Panc1 (cell line): Measurements from ENCODE around the gene MTA2. TPM values are rescaled to one million over a fixed set of nuclear protein-coding genes. Genes with fewer than 3 reads are reported as not detected.
"Not testable (repeated sequence)": the region's sequence is repeated elsewhere in the genome, so short reads cannot be mapped to it uniquely, and the experiment has no call there.

Experiments used
- ATAC-seq: fragments of 200-7000 bp; cut with Tn5 transposase; 2 replicates; pipeline ENCODE4 v1.9.1; 2020; ENCODE audit warnings: mild to moderate bottlenecking, moderate library complexity
- BruUV-seq: library from RNA; stranded (reverse); fragments of 400-500 nt; replicated peaks from 2 replicates; lab custom pipeline; 2021; lab: Mats Ljungman, UMichigan
- CTCF ChIA-PET: fragments of 300-600 bp; sonication (Branson Sonifier 250); formaldehyde crosslinking; loops from one replicate; lab custom pipeline; 2022; ENCODE audit warnings: antibody characterized with exemption; lab: Charles Lee
- POLR2A ChIA-PET: fragments of 300-600 bp; sonication (Branson Sonifier 250); formaldehyde crosslinking; loops from one replicate; lab custom pipeline; 2022; ENCODE audit warnings: antibody characterized with exemption; lab: Charles Lee
- DNase-seq: peaks from one replicate; pipeline ENCODE4 v3.0.0-alpha.2; 2010; ENCODE audit warnings: low read depth, low spot score
- H3K27ac ChIP-seq: 2 replicates; pipeline ENCODE4 v1.5.1; 2011; ENCODE audit warnings: mild to moderate bottlenecking, low read length, inconsistent platforms
- H3K27me3 ChIP-seq: fragments of 200-500 bp; sonication (Bioruptor generic); 2 replicates; pipeline ENCODE4 v1.6.0; 2014; ENCODE audit warnings: low read length, inconsistent platforms; ENCODE audit not compliant: control insufficient read depth, insufficient read depth
- H3K36me3 ChIP-seq: fragments of 200-500 bp; sonication (Bioruptor generic); 2 replicates; pipeline ENCODE4 v1.5.1; 2014; ENCODE audit warnings: inconsistent platforms, mild to moderate bottlenecking, low read length, moderate library complexity; ENCODE audit not compliant: control insufficient read depth, insufficient read depth
- H3K4me1 ChIP-seq: 2 replicates; pipeline ENCODE4 v1.5.1; 2011; ENCODE audit warnings: inconsistent platforms, mild to moderate bottlenecking, low read length, moderate library complexity; ENCODE audit not compliant: control insufficient read depth, insufficient read depth
- H3K4me3 ChIP-seq, 2 experiments: 2 replicates each; pipeline ENCODE4 v1.5.1; 2011 to 2012; ENCODE audit warnings: low read depth in 2 of 2, low read length in 2 of 2, mild to moderate bottlenecking in 2 of 2, inconsistent platforms in 1 of 2, moderate library complexity in 1 of 2
- H3K9me3 ChIP-seq: fragments of 200-500 bp; sonication (Bioruptor generic); 2 replicates; pipeline ENCODE4 v1.5.1; 2014; ENCODE audit warnings: low read depth, mild to moderate bottlenecking, inconsistent platforms, low read length, moderate library complexity; ENCODE audit not compliant: control insufficient read depth, insufficient read depth
- POLR2AphosphoS5 ChIP-seq: IDR thresholded peaks from 2 replicates; pipeline ENCODE4 v1.6.1; 2012; ENCODE audit warnings: mild to moderate bottlenecking, low read depth, low read length, moderate library complexity
- SIN3A ChIP-seq: IDR thresholded peaks from 2 replicates; pipeline ENCODE4 v1.6.1; 2012; ENCODE audit warnings: low read depth, mild to moderate bottlenecking, low read length, moderate library complexity, borderline replicate concordance; ENCODE audit not compliant: insufficient read depth
- TCF7L2 ChIP-seq: IDR thresholded peaks from 2 replicates; pipeline ENCODE4 v1.6.1; 2011; ENCODE audit warnings: mild to moderate bottlenecking, low read depth, low read length, inconsistent platforms
- in situ Hi-C: cut with HindIII; loops from 2 replicates; pipeline ENCODE4 v1.10.0; 2016; ENCODE audit warnings: low sequenced_read_pairs, low pct_unique_long_range_greater_than_20kb
- intact Hi-C: fragments of 100-400 bp; cut with micrococcal nuclease; formaldehyde crosslinking; loops from one replicate; pipeline ENCODE4 v1.10.0; 2022; ENCODE audit not compliant: unreplicated experiment
- total RNA-seq: library from RNA; stranded (reverse); gene quantifications from one replicate; pipeline ENCODE4 v1.2.1, GENCODE V29; 2021; ENCODE audit not compliant: unreplicated experiment
- TF ChIP-seq, protein P1 (sequence below), 2 experiments: IDR thresholded peaks; 2 replicates each; pipeline ENCODE4 v1.6.1; 2011 to 2012; ENCODE audit warnings: low read depth in 2 of 2, control low read depth in 1 of 2, low read length in 1 of 2, mild to moderate bottlenecking in 1 of 2, moderate library complexity in 1 of 2; ENCODE audit not compliant: insufficient read depth in 1 of 2
- TF ChIP-seq, protein P2 (sequence below): fragments of 450-650 bp; IDR thresholded peaks from 2 replicates; pipeline ENCODE4 v1.5.1; 2017; ENCODE audit warnings: mild to moderate bottlenecking

The MTA2 gene
- total RNA-seq, 1 experiment from 2014 or later: 163 TPM

DNA sequence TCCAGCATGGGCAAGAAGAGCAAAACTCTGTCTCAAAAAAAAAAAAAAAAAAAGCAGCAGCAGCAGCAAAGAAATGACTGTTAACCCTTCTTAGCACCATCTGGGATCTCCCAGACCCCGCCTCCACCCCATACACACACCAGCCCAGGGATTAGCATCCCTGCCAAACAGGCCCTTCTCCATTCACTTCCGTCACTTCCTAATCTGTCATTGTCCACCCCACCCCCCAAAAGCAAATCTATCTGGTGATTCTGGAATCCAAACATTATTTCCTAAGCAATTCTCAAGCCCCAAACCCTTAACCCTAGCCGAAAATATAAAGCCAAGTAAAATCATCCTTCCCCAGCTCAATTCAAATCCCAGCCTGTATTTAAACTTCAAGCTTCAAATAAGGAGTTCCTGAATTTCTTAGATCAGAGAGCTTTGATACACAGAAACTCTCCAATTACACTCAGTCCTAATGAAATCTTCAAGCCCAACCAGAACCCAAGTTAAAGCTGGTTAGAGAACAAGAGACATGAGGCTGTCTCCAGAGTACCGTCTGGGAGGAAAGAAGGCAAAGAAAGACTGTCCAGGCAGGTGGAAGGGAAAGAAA lies 49.1 kb downstream of the MTA2 start:
- ATAC-seq: no peak
- in situ Hi-C loops: no loop called here
- intact Hi-C loops: no loop called here
- POLR2A ChIA-PET: interaction anchor here (0.5 to 1.4 kb wide), 7 partner anchors 9 to 587 kb away, joined by 3 to 11 read pairs (median 4); no protein-coding TSS in a partner anchor
- H3K27ac ChIP-seq: peak overlapping the region; percentile 94
- no peaks in the 10 kb centered on the region for H3K9me3 ChIP-seq
- no peak for DNase-seq
- no peak for TF ChIP-seq POLR2AphosphoS5
- TF ChIP-seq SIN3A: no peak
- TF ChIP-seq, protein P1, sequence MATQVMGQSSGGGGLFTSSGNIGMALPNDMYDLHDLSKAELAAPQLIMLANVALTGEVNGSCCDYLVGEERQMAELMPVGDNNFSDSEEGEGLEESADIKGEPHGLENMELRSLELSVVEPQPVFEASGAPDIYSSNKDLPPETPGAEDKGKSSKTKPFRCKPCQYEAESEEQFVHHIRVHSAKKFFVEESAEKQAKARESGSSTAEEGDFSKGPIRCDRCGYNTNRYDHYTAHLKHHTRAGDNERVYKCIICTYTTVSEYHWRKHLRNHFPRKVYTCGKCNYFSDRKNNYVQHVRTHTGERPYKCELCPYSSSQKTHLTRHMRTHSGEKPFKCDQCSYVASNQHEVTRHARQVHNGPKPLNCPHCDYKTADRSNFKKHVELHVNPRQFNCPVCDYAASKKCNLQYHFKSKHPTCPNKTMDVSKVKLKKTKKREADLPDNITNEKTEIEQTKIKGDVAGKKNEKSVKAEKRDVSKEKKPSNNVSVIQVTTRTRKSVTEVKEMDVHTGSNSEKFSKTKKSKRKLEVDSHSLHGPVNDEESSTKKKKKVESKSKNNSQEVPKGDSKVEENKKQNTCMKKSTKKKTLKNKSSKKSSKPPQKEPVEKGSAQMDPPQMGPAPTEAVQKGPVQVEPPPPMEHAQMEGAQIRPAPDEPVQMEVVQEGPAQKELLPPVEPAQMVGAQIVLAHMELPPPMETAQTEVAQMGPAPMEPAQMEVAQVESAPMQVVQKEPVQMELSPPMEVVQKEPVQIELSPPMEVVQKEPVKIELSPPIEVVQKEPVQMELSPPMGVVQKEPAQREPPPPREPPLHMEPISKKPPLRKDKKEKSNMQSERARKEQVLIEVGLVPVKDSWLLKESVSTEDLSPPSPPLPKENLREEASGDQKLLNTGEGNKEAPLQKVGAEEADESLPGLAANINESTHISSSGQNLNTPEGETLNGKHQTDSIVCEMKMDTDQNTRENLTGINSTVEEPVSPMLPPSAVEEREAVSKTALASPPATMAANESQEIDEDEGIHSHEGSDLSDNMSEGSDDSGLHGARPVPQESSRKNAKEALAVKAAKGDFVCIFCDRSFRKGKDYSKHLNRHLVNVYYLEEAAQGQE (IDR thresholded peaks at IDR 0.05; ENCODE audit: insufficient read depth in 1 of 2, low read depth in 2 of 2, low read length in 1 of 2): no peak
- TF ChIP-seq, protein P2, sequence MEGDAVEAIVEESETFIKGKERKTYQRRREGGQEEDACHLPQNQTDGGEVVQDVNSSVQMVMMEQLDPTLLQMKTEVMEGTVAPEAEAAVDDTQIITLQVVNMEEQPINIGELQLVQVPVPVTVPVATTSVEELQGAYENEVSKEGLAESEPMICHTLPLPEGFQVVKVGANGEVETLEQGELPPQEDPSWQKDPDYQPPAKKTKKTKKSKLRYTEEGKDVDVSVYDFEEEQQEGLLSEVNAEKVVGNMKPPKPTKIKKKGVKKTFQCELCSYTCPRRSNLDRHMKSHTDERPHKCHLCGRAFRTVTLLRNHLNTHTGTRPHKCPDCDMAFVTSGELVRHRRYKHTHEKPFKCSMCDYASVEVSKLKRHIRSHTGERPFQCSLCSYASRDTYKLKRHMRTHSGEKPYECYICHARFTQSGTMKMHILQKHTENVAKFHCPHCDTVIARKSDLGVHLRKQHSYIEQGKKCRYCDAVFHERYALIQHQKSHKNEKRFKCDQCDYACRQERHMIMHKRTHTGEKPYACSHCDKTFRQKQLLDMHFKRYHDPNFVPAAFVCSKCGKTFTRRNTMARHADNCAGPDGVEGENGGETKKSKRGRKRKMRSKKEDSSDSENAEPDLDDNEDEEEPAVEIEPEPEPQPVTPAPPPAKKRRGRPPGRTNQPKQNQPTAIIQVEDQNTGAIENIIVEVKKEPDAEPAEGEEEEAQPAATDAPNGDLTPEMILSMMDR: no peak
- no peak for TF ChIP-seq TCF7L2
- no peaks in the 10 kb centered on the region; the same call in 1 of the 2 replicates for H3K36me3 ChIP-seq
- peak overlapping the region; percentile 5 to 47; a peak in 3 of 4 replicates for H3K4me3 ChIP-seq
- H3K4me1 ChIP-seq: peaks cover 85% of the 10 kb centered on the region
- no peaks in the 10 kb centered on the region for H3K27me3 ChIP-seq
- no TSS peak for BruUV-seq
- CTCF ChIA-PET: interaction anchor here (1.0 to 2.3 kb wide), 2 partner anchors 10 to 158 kb away, joined by 3 to 13 read pairs; no protein-coding TSS in a partner anchor

DNA sequence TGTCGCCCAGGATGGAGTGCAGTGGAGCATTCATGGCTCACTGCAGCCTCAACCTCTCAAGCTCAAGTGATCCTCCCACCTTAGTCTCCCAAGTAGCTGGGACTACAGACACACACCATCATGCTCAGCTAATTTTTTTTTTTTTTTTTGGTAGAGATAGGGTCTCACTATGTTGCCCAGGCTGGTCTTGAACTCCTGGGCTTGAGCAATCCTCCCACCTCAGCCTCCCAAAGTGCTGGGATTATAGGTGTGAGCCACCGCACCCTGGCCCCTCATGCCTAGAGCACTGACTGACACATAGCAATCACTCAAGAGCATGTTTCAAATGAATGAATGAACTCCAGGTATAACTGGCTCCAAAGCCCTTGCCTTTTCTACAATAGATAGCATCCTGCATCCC lies 51.2 kb downstream of the MTA2 start:
- H3K9me3 ChIP-seq, BruUV-seq, intact Hi-C loops, H3K4me3 ChIP-seq, in situ Hi-C loops, H3K27me3 ChIP-seq, CTCF ChIA-PET, H3K36me3 ChIP-seq, ATAC-seq, DNase-seq: not testable (repeated sequence)
- peak overlapping the region; percentile 91 for H3K27ac ChIP-seq
- POLR2A ChIA-PET: interaction anchor here (0.6 to 0.7 kb wide), 3 partner anchors 8 to 456 kb away, joined by 3 to 4 read pairs (median 4); no protein-coding TSS in a partner anchor
- H3K4me1 ChIP-seq: peaks cover 64% of the 10 kb centered on the region
